ENCODE results near the gene MYPOP. TPM values are rescaled to one million over a fixed set of nuclear protein-coding genes. Genes with fewer than 3 reads are reported as not detected.

Gene MYPOP
- total and polyA plus RNA-seq, 9 of the 15 experiments (the other 6 are each of a cell fraction or from before 2014, with no cell fraction given): 0.32 to 7.6 (median 1.6) TPM

DNA sequence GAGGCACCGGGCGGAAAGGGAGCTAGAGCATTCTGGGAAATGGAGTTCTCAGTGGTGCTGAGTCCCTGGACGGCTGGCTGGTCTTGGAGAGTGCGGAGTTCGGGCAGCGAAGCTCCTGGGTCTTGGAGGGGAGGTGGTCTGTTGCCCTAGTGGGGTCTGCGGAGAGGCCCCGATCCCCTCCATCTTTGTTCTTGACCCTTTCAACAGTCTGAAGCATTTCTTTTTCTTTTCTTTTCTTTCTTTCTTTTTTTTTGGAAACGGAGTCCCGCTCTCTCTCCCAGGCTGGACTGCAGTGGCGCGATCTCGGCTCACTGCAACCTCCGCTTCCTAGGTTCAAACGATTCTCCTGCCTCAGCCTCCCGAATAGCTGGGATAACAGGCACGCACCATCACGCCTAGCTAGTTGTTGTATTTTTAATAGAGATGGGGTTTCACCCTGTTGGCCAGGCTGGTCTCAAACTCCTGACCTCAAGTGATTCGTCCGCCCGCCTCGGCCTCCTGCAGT, 39.0 kb downstream of the MYPOP start (continued):
- TF ChIP-seq, protein P1, sequence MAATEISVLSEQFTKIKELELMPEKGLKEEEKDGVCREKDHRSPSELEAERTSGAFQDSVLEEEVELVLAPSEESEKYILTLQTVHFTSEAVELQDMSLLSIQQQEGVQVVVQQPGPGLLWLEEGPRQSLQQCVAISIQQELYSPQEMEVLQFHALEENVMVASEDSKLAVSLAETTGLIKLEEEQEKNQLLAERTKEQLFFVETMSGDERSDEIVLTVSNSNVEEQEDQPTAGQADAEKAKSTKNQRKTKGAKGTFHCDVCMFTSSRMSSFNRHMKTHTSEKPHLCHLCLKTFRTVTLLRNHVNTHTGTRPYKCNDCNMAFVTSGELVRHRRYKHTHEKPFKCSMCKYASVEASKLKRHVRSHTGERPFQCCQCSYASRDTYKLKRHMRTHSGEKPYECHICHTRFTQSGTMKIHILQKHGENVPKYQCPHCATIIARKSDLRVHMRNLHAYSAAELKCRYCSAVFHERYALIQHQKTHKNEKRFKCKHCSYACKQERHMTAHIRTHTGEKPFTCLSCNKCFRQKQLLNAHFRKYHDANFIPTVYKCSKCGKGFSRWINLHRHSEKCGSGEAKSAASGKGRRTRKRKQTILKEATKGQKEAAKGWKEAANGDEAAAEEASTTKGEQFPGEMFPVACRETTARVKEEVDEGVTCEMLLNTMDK (IDR thresholded peaks at IDR 0.05; ENCODE audit: borderline replicate concordance, insufficient read depth, low read depth, low read length, poor library complexity, severe bottlenecking): no peak
- TF ChIP-seq E2F3 (CRISPR knock-in tag; IDR thresholded peaks at IDR 0.05) (no peak), ZNF507 (tag; conservative IDR thresholded peaks at IDR 0.05) (no peak), ZNF316 (IDR thresholded peaks at IDR 0.05) (no peak), MBD1 (CRISPR knock-in tag; IDR thresholded peaks at IDR 0.05) (no peak), ZBTB17 (CRISPR knock-in tag; IDR thresholded peaks at IDR 0.05) (peak; percentile 35; the same call in 1 of the 2 replicates), MTF1 (CRISPR knock-in tag; IDR thresholded peaks at IDR 0.05; ENCODE audit: borderline replicate concordance) (no peak), EGR1 (conservative IDR thresholded peaks at IDR 0.05) (no peak), ASH1L (IDR thresholded peaks at IDR 0.05; ENCODE audit: borderline replicate concordance, low read depth, partially characterized antibody) (no peak), ELF2 (CRISPR knock-in tag; IDR thresholded peaks at IDR 0.05) (0 out of 2 replicates have a peak, but pooled peaks have one; percentile 69), BRCA1 (IDR thresholded peaks at IDR 0.05) (no peak), BRCA1 (CRISPR knock-in tag; IDR thresholded peaks at IDR 0.05) (no peak), ZC3H11A (IDR thresholded peaks at IDR 0.05; ENCODE audit: low read depth, low read length) (no peak), BACH1 (tag; IDR thresholded peaks at IDR 0.05) (peak; percentile 29; the same call in 1 of the 2 replicates), ZNF311 (CRISPR knock-in tag; IDR thresholded peaks at IDR 0.05) (no peak), IRF1 (CRISPR knock-in tag; IDR thresholded peaks at IDR 0.05; ENCODE audit: borderline replicate concordance) (no peak), ZNF644 (tag; IDR thresholded peaks at IDR 0.05; ENCODE audit: low read depth) (no peak), ZNF589 (CRISPR knock-in tag; IDR thresholded peaks at IDR 0.05; ENCODE audit: low read depth) (0 out of 2 replicates have a peak, but pooled peaks have one; percentile 9), ZNF324 (CRISPR knock-in tag; IDR thresholded peaks at IDR 0.05) (no peak), ARID3B (CRISPR knock-in tag; IDR thresholded peaks at IDR 0.05; ENCODE audit: borderline replicate concordance) (no peak), NFE2L1 (tag; IDR thresholded peaks at IDR 0.05; ENCODE audit: borderline replicate concordance, low read depth) (no peak), SAFB2 (IDR thresholded peaks at IDR 0.05; ENCODE audit: borderline replicate concordance, low read depth, low read length, severe bottlenecking) (no peak), KDM5B (IDR thresholded peaks at IDR 0.05; ENCODE audit: insufficient replicate concordance, low read depth, low read length) (peak; percentile 1)
